Endothelial cell of umbilical vein (primary cell): ENCODE data around the gene MYOCD. TPM values are rescaled to one million over a fixed set of nuclear protein-coding genes. Genes with fewer than 3 reads are reported as not detected.

Source experiments
- BruUV-seq: library from RNA; stranded (reverse); fragments of 400-500 nt; replicated peaks from 2 replicates; lab custom pipeline; 2021; lab: Mats Ljungman, UMichigan
- CTCF ChIA-PET: fragments of 300-600, 350-600 bp; sonication (Branson Sonifier 250); formaldehyde crosslinking; loops from one replicate; lab custom pipeline; 2021; ENCODE audit warnings: antibody characterized with exemption, inconsistent platforms; lab: Charles Lee
- POLR2A ChIA-PET: fragments of 300-600, 350-600 bp; sonication (Branson Sonifier 250); formaldehyde crosslinking; loops from one replicate; lab custom pipeline; 2021; ENCODE audit warnings: antibody characterized with exemption, inconsistent platforms; lab: Charles Lee
- DNase-seq: peaks from one replicate; pipeline ENCODE4 v3.0.0-alpha.2; 2011; ENCODE audit warnings: low read depth, low spot score
- FAIRE-seq: peaks from 2 replicates; lab custom pipeline; 2011; peaks lifted over from hg19 to GRCh38; lab: Jason Lieb, UNC
- H2AFZ ChIP-seq: 2 replicates; pipeline ENCODE4 v1.6.0; 2012; ENCODE audit warnings: low read depth, low read length, control low read depth, inconsistent platforms
- H3K27ac ChIP-seq: 2 replicates; pipeline ENCODE4 v1.5.1; 2011; ENCODE audit warnings: low read depth, mild to moderate bottlenecking, control low read depth, low read length, moderate library complexity; ENCODE audit not compliant: insufficient read depth
- H3K27me3 ChIP-seq, 2 experiments: 2 replicates each; pipeline versions ENCODE4 v1.6.0 to v1.6.1; 2011; ENCODE audit warnings: low read length in 2 of 2, mixed read lengths in 1 of 2; ENCODE audit not compliant: control insufficient read depth in 2 of 2, insufficient read depth in 2 of 2
- H3K36me3 ChIP-seq, 2 experiments: 2 replicates in 1 of 2; 3 replicates in 1 of 2; pipeline ENCODE4 v1.5.1; 2011; ENCODE audit warnings: low read length in 2 of 2, mild to moderate bottlenecking in 1 of 2, moderate library complexity in 1 of 2; ENCODE audit not compliant: control insufficient read depth in 2 of 2, insufficient read depth in 2 of 2; ENCODE audit errors: extremely low read depth in 1 of 2
- H3K4me1 ChIP-seq: 3 replicates; pipeline ENCODE4 v1.5.1; 2011; ENCODE audit warnings: mild to moderate bottlenecking, low read length; ENCODE audit not compliant: control insufficient read depth, insufficient read depth; ENCODE audit errors: extremely low read depth
- H3K4me2 ChIP-seq: 2 replicates; pipeline ENCODE4 v1.6.1; 2011; ENCODE audit warnings: low read length, control low read depth, mixed read lengths; ENCODE audit not compliant: insufficient read depth
- H3K4me3 ChIP-seq, 3 experiments: fragments of 200-600 bp in 1 of 3; sonication (generic), shearing (Covaris generic) in 1 of 3; replicated peaks in 1 of 3; 2 replicates each; pipeline ENCODE4 v1.5.1; 2011 to 2016; ENCODE audit warnings: control low read depth in 3 of 3, low read length in 3 of 3, mild to moderate bottlenecking in 2 of 3, inconsistent platforms in 1 of 3, low read depth in 1 of 3, moderate library complexity in 1 of 3; ENCODE audit not compliant: insufficient read depth in 1 of 3
- H3K79me2 ChIP-seq: 2 replicates; pipeline ENCODE4 v1.6.0; 2012; ENCODE audit warnings: low read length, inconsistent platforms; ENCODE audit not compliant: control insufficient read depth, insufficient read depth
- H3K9ac ChIP-seq: replicated peaks from 2 replicates; pipeline ENCODE3; 2011; ENCODE audit warnings: low read length, control low read depth; ENCODE audit not compliant: insufficient read depth; ENCODE audit errors: extremely low read depth
- H3K9me1 ChIP-seq: replicated peaks from 3 replicates; pipeline ENCODE4 v1.6.0; 2011; ENCODE audit warnings: mild to moderate bottlenecking, low read length; ENCODE audit not compliant: control insufficient read depth, insufficient read depth; ENCODE audit errors: extremely low read depth
- H3K9me3 ChIP-seq: replicated peaks from 2 replicates; pipeline ENCODE4 v1.5.1; 2012; ENCODE audit warnings: low read length, inconsistent platforms; ENCODE audit not compliant: control insufficient read depth, insufficient read depth
- H4K20me1 ChIP-seq: replicated peaks from 2 replicates; pipeline ENCODE3; 2011; ENCODE audit warnings: mild to moderate bottlenecking, low read length; ENCODE audit not compliant: control insufficient read depth, insufficient read depth; ENCODE audit errors: extremely low read depth
- EZH2 ChIP-seq: IDR thresholded peaks from 2 replicates; pipeline ENCODE4 v1.6.1; 2012; ENCODE audit warnings: borderline replicate concordance, low read depth, mild to moderate bottlenecking, moderate library complexity, low read length, inconsistent platforms; ENCODE audit not compliant: severe bottlenecking
- FOS ChIP-seq: IDR thresholded peaks from 2 replicates; pipeline ENCODE4 v1.6.1; 2011; ENCODE audit warnings: mild to moderate bottlenecking, low read length, moderate library complexity, borderline replicate concordance; ENCODE audit not compliant: insufficient read depth
- GATA2 ChIP-seq: IDR thresholded peaks from 2 replicates; pipeline ENCODE4 v1.7.0; 2011; ENCODE audit warnings: low read depth, mild to moderate bottlenecking, moderate library complexity, mixed read lengths, low read length; ENCODE audit not compliant: insufficient read length, insufficient read depth
- JUN ChIP-seq: IDR thresholded peaks from 2 replicates; pipeline ENCODE4 v1.6.1; 2011; ENCODE audit warnings: borderline replicate concordance, low read depth; ENCODE audit not compliant: insufficient read length, insufficient read depth
- MAX ChIP-seq: IDR thresholded peaks from 2 replicates; pipeline ENCODE4 v1.6.1; 2011; ENCODE audit not compliant: insufficient read depth, insufficient read length
- MYC ChIP-seq: IDR thresholded peaks from one replicate; pipeline ENCODE4 v1.6.1; 2011; ENCODE audit warnings: mild to moderate bottlenecking, low read depth, low read length
- POLR2A ChIP-seq: IDR thresholded peaks from 2 replicates; pipeline ENCODE4 v1.6.1; 2012; ENCODE audit warnings: low read depth, mild to moderate bottlenecking, control low read depth, low read length
- POLR2AphosphoS5 ChIP-seq: IDR thresholded peaks from 2 replicates; pipeline ENCODE4 v1.6.1; 2012; ENCODE audit warnings: low read depth, mild to moderate bottlenecking, control low read depth, low read length, moderate library complexity; ENCODE audit not compliant: insufficient read depth
- dilution Hi-C: fragments of 300-500 bp; cut with MboI; formaldehyde crosslinking; loops from one replicate; pipeline ENCODE4 v1.15.0; 2019; ENCODE audit warnings: low sequenced_read_pairs; ENCODE audit not compliant: extremely low pct_ligation_motif_present
- intact Hi-C: fragments of 100-400 bp; cut with micrococcal nuclease; formaldehyde crosslinking; loops from one replicate; pipeline ENCODE4 v1.10.0; 2022
- polyA plus RNA-seq, 4 experiments: library from polyadenylated mRNA; depleted of rRNA in 3 of 4; stranded (reverse) in 3 of 4; unstranded in 1 of 4; fragments of >200 nt; gene quantifications; 2 replicates each; pipeline versions ENCODE4 v1.2.1 to v1.2.3, GENCODE V29; 2011 to 2012; ENCODE audit warnings: missing spikeins in 1 of 4
- total RNA-seq: library from RNA; stranded (reverse); gene quantifications from 2 replicates; pipeline ENCODE4 v1.2.3, GENCODE V29; 2021
- TF ChIP-seq, protein P1 (sequence below), 2 donors: IDR thresholded peaks; 1 replicate in 1 of 2; 2 replicates in 1 of 2; pipeline ENCODE4 v1.5.1; 2011; ENCODE audit warnings: low read length in 2 of 2, mild to moderate bottlenecking in 2 of 2, moderate library complexity in 2 of 2, control low read depth in 1 of 2, inconsistent platforms in 1 of 2, low read depth in 1 of 2; ENCODE audit not compliant: insufficient read depth in 1 of 2; ENCODE audit errors: extremely low read depth in 1 of 2

MYOCD gene
- total and polyA plus RNA-seq, 2 donors (not counting 3 experiments of a cell fraction or from before 2014, with no cell fraction given): not detected

DNA sequence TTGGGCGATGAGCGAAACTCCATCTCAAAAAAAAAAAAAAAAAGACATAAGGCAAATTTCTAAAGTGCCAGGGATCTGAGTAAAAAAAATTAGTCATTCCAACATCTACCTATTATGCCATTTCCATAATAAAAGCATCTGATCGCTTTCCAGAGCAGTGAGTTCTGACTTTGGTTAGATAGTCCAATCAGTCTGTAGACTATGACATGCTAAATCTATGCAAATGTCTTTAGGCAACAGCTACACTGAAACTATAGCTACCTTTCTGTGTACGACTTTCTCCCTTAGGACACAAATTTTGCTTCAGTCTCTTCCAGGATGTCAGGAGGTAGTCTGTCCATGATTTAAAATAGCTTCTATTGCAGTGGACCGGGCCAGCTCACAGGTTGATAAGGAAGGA, 64.7 kb downstream of the MYOCD start:
- Histone ChIP-seq H3K79me2 (no peaks in the 10 kb centered on the region), H3K9me1 (no peaks in the 10 kb centered on the region), H3K27ac (no peak overlapping the region), H3K9ac (no peak overlapping the region), H4K20me1 (no peaks in the 10 kb centered on the region), H3K4me2 (no peak overlapping the region), H3K4me1 (no peaks in the 10 kb centered on the region), H3K4me3 (no peak overlapping the region), H2AFZ (no peak overlapping the region), H3K36me3 (no peaks in the 10 kb centered on the region), H3K9me3 (no peaks in the 10 kb centered on the region), H3K27me3 (no peaks in the 10 kb centered on the region)
- CTCF ChIA-PET: no interaction called here
- BruUV-seq: no TSS peak
- no peak for FAIRE-seq
- intact Hi-C loops (no loop called here), dilution Hi-C loops (no loop called here)
- TF ChIP-seq POLR2AphosphoS5 (no peak), POLR2A (no peak)
- TF ChIP-seq, protein P1, sequence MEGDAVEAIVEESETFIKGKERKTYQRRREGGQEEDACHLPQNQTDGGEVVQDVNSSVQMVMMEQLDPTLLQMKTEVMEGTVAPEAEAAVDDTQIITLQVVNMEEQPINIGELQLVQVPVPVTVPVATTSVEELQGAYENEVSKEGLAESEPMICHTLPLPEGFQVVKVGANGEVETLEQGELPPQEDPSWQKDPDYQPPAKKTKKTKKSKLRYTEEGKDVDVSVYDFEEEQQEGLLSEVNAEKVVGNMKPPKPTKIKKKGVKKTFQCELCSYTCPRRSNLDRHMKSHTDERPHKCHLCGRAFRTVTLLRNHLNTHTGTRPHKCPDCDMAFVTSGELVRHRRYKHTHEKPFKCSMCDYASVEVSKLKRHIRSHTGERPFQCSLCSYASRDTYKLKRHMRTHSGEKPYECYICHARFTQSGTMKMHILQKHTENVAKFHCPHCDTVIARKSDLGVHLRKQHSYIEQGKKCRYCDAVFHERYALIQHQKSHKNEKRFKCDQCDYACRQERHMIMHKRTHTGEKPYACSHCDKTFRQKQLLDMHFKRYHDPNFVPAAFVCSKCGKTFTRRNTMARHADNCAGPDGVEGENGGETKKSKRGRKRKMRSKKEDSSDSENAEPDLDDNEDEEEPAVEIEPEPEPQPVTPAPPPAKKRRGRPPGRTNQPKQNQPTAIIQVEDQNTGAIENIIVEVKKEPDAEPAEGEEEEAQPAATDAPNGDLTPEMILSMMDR (IDR thresholded peaks at IDR 0.05; ENCODE audit: extremely low read depth in 1 of 2, insufficient read depth in 1 of 2, low read depth in 1 of 2, low read length in 2 of 2): no peak
- no peak for DNase-seq
- POLR2A ChIA-PET: no interaction called here

- Histone ChIP-seq H3K4me1 (no peaks in the 10 kb centered on the region), H3K4me2 (no peak overlapping the region), H3K9me3 (no peaks in the 10 kb centered on the region), H3K4me3 (no peak overlapping the region), H3K9me1 (no peaks in the 10 kb centered on the region), H3K36me3 (no peaks in the 10 kb centered on the region), H3K79me2 (no peaks in the 10 kb centered on the region), H3K9ac (no peak overlapping the region), H3K27me3 (no peaks in the 10 kb centered on the region), H2AFZ (no peak overlapping the region), H3K27ac (no peak overlapping the region), H4K20me1 (no peaks in the 10 kb centered on the region)
- FAIRE-seq (no peak), DNase-seq (no peak)
- dilution Hi-C loops: no loop called here
- ChIA-PET POLR2A (no interaction called here), CTCF (no interaction called here)
- intact Hi-C loops: no loop called here
- TF ChIP-seq FOS (no peak), JUN (no peak), POLR2AphosphoS5 (no peak), EZH2 (no peak), POLR2A (no peak), MYC (no peak), GATA2 (no peak), MAX (no peak)
- TF ChIP-seq, protein P1 (IDR thresholded peaks at IDR 0.05; ENCODE audit: extremely low read depth in 1 of 2, insufficient read depth in 1 of 2, low read depth in 1 of 2, low read length in 2 of 2): no peak
- BruUV-seq: no TSS peak
Observed at GRCh38 chr17:12730931-12731521, 65.3 kb downstream of the MYOCD start.
